SK-N-SH (cell line): ENCODE results near the gene DERL3. TPM values are rescaled to one million over a fixed set of nuclear protein-coding genes. Genes with fewer than 3 reads are reported as not detected.

Experiments
- CTCF ChIA-PET: fragments of 300-600, 350-600 bp; formaldehyde crosslinking; extraction: SDS; loops from one replicate; lab custom pipeline; 2021; lab: Yijun Ruan, JAX
- POLR2A ChIA-PET: fragments of 350-600 bp; sonication (Branson Sonifier 250); formaldehyde crosslinking; extraction: SDS; loops from one replicate; lab custom pipeline; 2020; ENCODE audit warnings: antibody characterized with exemption, inconsistent platforms; lab: Yijun Ruan, JAX
- DNase-seq: peaks from one replicate; pipeline ENCODE4 v3.0.0; 2012
- H2AFZ ChIP-seq: fragments of 200-600 bp; sonication (generic); 2 replicates; pipeline ENCODE4 v1.8.1; 2016; ENCODE audit warnings: antibody characterized with exemption, mild to moderate bottlenecking, low read depth
- H3F3A ChIP-seq: fragments of 200-600 bp; sonication (generic); replicated peaks from 2 replicates; pipeline ENCODE3; 2016; ENCODE audit warnings: antibody characterized with exemption, mild to moderate bottlenecking; ENCODE audit not compliant: insufficient read depth
- H3K27ac ChIP-seq, 2 experiments: fragments of 200-500 bp in 1 of 2; fragments of 200-600 bp in 1 of 2; sonication (Bioruptor generic) in 1 of 2; sonication (generic), shearing (Covaris generic) in 1 of 2; 2 replicates each; pipeline versions ENCODE4 v1.5.1 to v1.6.1; 2014 to 2016; ENCODE audit warnings: low read depth in 2 of 2, inconsistent platforms in 1 of 2, low read length in 1 of 2, mild to moderate bottlenecking in 1 of 2, mixed read lengths in 1 of 2
- H3K27me3 ChIP-seq: fragments of 200-600 bp; sonication (generic), shearing (Covaris generic); 2 replicates; pipeline ENCODE4 v1.6.1; 2016; ENCODE audit warnings: mixed run types; ENCODE audit not compliant: insufficient read depth
- H3K36me3 ChIP-seq, 2 experiments: fragments of 200-500 bp in 1 of 2; fragments of 200-600 bp in 1 of 2; sonication (Bioruptor generic) in 1 of 2; sonication (generic) in 1 of 2; replicated peaks in 1 of 2; 2 replicates each; pipeline versions ENCODE3 to v1.5.1; 2014 to 2016; ENCODE audit warnings: low read length in 1 of 2, mild to moderate bottlenecking in 1 of 2; ENCODE audit not compliant: insufficient read depth in 2 of 2, control insufficient read depth in 1 of 2
- H3K4me1 ChIP-seq, 2 experiments: fragments of 200-500 bp in 1 of 2; fragments of 200-600 bp in 1 of 2; sonication (Bioruptor generic) in 1 of 2; sonication (generic), shearing (Covaris generic) in 1 of 2; 2 replicates each; pipeline versions ENCODE4 v1.5.1 to v1.6.1; 2014 to 2016; ENCODE audit warnings: low read depth in 1 of 2, low read length in 1 of 2, mixed run types in 1 of 2; ENCODE audit not compliant: insufficient read depth in 2 of 2, control insufficient read depth in 1 of 2
- H3K4me2 ChIP-seq: fragments of 200-600 bp; sonication (generic), shearing (Covaris generic); 2 replicates; pipeline ENCODE4 v1.6.1; 2017; ENCODE audit warnings: mixed run types
- H3K4me3 ChIP-seq, 2 experiments: fragments of 200-500 bp in 1 of 2; fragments of 200-600 bp in 1 of 2; sonication (Bioruptor generic) in 1 of 2; sonication (generic), shearing (Covaris generic) in 1 of 2; 2 replicates each; pipeline versions ENCODE4 v1.5.1 to v1.8.1; 2014 to 2016; ENCODE audit warnings: low read depth in 2 of 2, inconsistent platforms in 1 of 2, low read length in 1 of 2, mild to moderate bottlenecking in 1 of 2, mixed read lengths in 1 of 2, moderate library complexity in 1 of 2
- H3K79me2 ChIP-seq: fragments of 200-600 bp; sonication (generic); 2 replicates; pipeline ENCODE4 v1.8.1; 2017; ENCODE audit warnings: mild to moderate bottlenecking; ENCODE audit not compliant: insufficient read depth
- H3K9ac ChIP-seq: fragments of 200-600 bp; sonication (generic); 2 replicates; pipeline ENCODE4 v1.6.1; 2017; ENCODE audit warnings: mixed run types
- H3K9me2 ChIP-seq: fragments of 200-600 bp; sonication (generic); 2 replicates; pipeline ENCODE4 v1.6.1; 2017; ENCODE audit warnings: mixed run types
- H3K9me3 ChIP-seq: fragments of 200-600 bp; sonication (generic); 2 replicates; pipeline ENCODE4 v1.6.1; 2017; ENCODE audit warnings: mixed run types, mild to moderate bottlenecking, moderate library complexity
- H4K20me1 ChIP-seq: fragments of 200-600 bp; sonication (generic); 2 replicates; pipeline ENCODE4 v1.6.1; 2017; ENCODE audit warnings: mild to moderate bottlenecking, mixed run types; ENCODE audit not compliant: insufficient read depth
- IRF3 ChIP-seq: fragments of 150-350 bp; IDR thresholded peaks from 2 replicates; pipeline ENCODE4 v1.6.1; 2016; ENCODE audit warnings: mild to moderate bottlenecking, low read depth, low read length
- RAD21 ChIP-seq: IDR thresholded peaks from 2 replicates; pipeline ENCODE4 v1.6.1; 2012; ENCODE audit warnings: mild to moderate bottlenecking, low read length
- SIN3A ChIP-seq: IDR thresholded peaks from 2 replicates; pipeline ENCODE4 v1.6.1; 2012; ENCODE audit warnings: low read depth, mild to moderate bottlenecking, low read length, moderate library complexity, borderline replicate concordance
- YY1 ChIP-seq: IDR thresholded peaks from 2 replicates; pipeline ENCODE4 v1.4.0; 2012; ENCODE audit warnings: low read depth, mild to moderate bottlenecking
- WGBS: methylation state at CpG from one replicate; pipeline ENCODE4 v1.1.6; 2017; ENCODE audit warnings: low lambda C conversion rate; 5-methylcytosine and 5-hydroxymethylcytosine counted together
- polyA plus RNA-seq, 3 experiments: library from polyadenylated mRNA; depleted of rRNA; stranded (reverse); fragments of >200 nt; gene quantifications; 2 replicates each; pipeline ENCODE4 v1.2.3, GENCODE V29; 2012
- TF ChIP-seq, protein P1 (sequence below): IDR thresholded peaks from 2 replicates; pipeline ENCODE4; 2012

DERL3 gene
- polyA plus RNA-seq, 1 of the 3 experiments (the other 2 are of a cell fraction), result not detected

DNA sequence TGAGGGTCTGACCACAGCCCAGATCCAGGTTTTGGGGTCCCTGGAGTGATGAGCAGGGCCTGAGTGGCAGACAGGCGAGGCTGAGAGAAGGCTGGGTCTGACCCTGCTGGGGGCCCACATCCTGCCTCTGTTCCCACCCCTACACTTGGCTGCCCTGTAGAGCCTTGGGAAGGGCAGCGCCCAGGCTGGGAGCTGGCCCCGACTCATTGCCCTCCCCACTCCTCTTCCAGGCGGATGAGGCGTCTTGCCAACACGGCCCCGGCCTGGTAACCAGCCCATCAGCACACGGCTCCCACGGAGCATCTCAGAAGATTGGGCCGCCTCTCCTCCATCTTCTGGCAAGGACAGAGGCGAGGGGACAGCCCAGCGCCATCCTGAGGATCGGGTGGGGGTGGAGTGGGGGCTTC lies 4.9 kb downstream of the DERL3 start:
- peaks cover 10% of the 10 kb centered on the region for H3F3A ChIP-seq
- ChIA-PET POLR2A (no interaction called here), CTCF (interaction anchor here (2.4 to 2.8 kb wide), 3 partner anchors 12 to 15 kb away, joined by 11 to 17 read pairs (median 15); no protein-coding TSS in a partner anchor)
- peak; percentile 15 for DNase-seq
- H3K4me3 ChIP-seq, result no peak overlapping the region
- peaks cover 0 to 62% of the 10 kb centered on the region in 2 experiments; a peak in 2 of 4 replicates for H3K4me1 ChIP-seq
- no peaks in the 10 kb centered on the region for H3K9me2 ChIP-seq
- H2AFZ ChIP-seq, result no peak overlapping the region
- peaks cover 21% of the 10 kb centered on the region for H3K79me2 ChIP-seq
- peak overlapping the region in 1 of 2 experiments; percentile 83; a peak in 1 of 4 replicates for H3K27ac ChIP-seq
- TF ChIP-seq SIN3A (no peak), YY1 (no peak)
- TF ChIP-seq, protein P1, sequence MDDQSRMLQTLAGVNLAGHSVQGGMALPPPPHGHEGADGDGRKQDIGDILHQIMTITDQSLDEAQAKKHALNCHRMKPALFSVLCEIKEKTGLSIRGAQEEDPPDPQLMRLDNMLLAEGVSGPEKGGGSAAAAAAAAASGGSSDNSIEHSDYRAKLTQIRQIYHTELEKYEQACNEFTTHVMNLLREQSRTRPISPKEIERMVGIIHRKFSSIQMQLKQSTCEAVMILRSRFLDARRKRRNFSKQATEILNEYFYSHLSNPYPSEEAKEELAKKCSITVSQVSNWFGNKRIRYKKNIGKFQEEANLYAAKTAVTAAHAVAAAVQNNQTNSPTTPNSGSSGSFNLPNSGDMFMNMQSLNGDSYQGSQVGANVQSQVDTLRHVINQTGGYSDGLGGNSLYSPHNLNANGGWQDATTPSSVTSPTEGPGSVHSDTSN, result no peak
- H4K20me1 ChIP-seq, result no peaks in the 10 kb centered on the region; the same call in 1 of the 2 replicates
- H3K27me3 ChIP-seq, result no peaks in the 10 kb centered on the region
- no peak overlapping the region for H3K4me2 ChIP-seq
- 91% methylated on average over 11 of the region's 13 CpGs for WGBS
- H3K9ac ChIP-seq, result no peak overlapping the region
- no peaks in the 10 kb centered on the region for H3K9me3 ChIP-seq
- H3K36me3 ChIP-seq, result peaks cover 0 to 52% of the 10 kb centered on the region in 2 experiments

DNA sequence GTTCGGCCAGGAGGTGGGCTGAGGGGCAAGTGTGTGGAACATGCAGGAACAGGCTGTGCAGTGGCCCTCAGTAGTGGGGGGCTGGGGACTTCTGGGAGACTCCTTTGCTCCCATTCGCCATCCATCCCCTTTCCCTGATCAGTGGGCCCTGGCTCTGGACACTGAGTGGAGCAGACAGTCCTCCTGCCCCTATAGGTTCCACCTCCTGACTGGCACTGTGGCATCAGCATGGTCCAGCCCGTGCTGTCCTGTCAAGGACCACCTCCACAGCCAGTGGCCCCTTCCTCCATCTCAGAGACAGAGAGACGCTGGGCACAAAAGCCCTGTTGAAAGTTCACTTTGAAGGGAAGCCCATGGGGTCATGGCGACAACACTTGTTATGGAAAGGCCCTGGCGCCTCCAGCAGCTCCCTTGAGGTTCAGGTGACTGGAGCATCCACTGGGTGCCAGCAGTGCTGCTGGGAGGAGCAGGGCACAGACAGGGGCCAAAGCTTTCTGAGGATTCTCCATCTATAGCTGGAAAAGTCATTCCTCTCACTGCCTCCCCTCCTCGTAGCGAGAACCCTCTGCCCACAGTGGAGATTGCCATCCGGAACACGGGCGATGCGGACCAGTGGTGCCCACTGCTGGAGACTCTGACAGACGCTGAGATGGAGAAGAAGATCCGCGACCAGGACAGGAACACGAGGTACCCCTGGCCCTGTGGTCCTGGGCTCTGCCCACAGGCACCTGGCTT lies 5.6 kb downstream of the DERL3 start:
- Histone ChIP-seq H3K4me2 (no peak overlapping the region), H4K20me1 (no peaks in the 10 kb centered on the region; the same call in 1 of the 2 replicates), H3K9me2 (no peaks in the 10 kb centered on the region), H3K36me3 (peaks cover 5 to 57% of the 10 kb centered on the region in 2 experiments), H3K27me3 (no peaks in the 10 kb centered on the region)
- peak; percentile 16 for DNase-seq
- no peak for TF ChIP-seq SIN3A
- TF ChIP-seq RAD21, result 0 out of 2 replicates have a peak, but pooled peaks have one; percentile 2
- no peak for TF ChIP-seq IRF3
- TF ChIP-seq, all 33 proteins: peak for 1
- H3K4me1 ChIP-seq, result peaks cover 0 to 66% of the 10 kb centered on the region in 2 experiments; a peak in 2 of 4 replicates
- H3K4me3 ChIP-seq, result no peak overlapping the region
- CTCF ChIA-PET, result interaction anchor here (1.0 to 2.8 kb wide), 5 partner anchors 11 to 62 kb away, joined by 3 to 17 read pairs (median 6); no protein-coding TSS in a partner anchor
- 88% methylated on average over 11 of the region's 16 CpGs for WGBS
- H3K27ac ChIP-seq, result peak overlapping the region in 1 of 2 experiments; percentile 83; a peak in 2 of 4 replicates
- H3F3A ChIP-seq, result peaks cover 17% of the 10 kb centered on the region
- peaks cover 21% of the 10 kb centered on the region for H3K79me2 ChIP-seq
- POLR2A ChIA-PET, result interaction anchor here (1.0 kb wide), 1 partner anchor 66 kb away, joined by 3 read pairs; the partner anchor contains the start of gene CHCHD10
- no peaks in the 10 kb centered on the region for H3K9me3 ChIP-seq
- H3K9ac ChIP-seq, result no peak overlapping the region
- no peak overlapping the region for H2AFZ ChIP-seq
